ENCODE results near the gene BID. TPM values are rescaled to one million over a fixed set of nuclear protein-coding genes. Genes with fewer than 3 reads are reported as not detected.
A peak's percentile ranks its signal among the peaks of the same experiment; 100 is the strongest.

Gene BID
- total RNA-seq, 4 donors from 2014 or later, result 5.1 to 23.7 (median 9.8) TPM

DNA sequence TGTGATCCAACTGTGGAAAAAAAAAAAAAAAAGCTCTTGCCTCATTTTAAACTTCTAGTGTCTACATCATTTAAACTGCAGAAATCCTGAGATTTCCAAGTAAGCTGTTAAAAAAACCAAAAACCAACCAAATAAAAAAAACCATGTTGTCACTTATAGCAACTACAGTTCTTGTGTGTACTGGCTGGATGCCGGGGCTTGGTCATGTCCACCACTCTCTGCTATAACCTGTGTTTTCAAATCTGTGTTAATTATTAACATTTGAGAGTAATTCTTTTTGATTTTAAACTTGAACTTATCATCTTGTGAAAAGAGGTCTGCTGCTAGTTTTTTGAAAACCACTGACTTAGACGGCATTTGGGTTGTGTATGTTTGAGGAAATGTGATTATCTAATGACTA is 32.2 kb upstream of the BID start:
- TF ChIP-seq, protein P1, sequence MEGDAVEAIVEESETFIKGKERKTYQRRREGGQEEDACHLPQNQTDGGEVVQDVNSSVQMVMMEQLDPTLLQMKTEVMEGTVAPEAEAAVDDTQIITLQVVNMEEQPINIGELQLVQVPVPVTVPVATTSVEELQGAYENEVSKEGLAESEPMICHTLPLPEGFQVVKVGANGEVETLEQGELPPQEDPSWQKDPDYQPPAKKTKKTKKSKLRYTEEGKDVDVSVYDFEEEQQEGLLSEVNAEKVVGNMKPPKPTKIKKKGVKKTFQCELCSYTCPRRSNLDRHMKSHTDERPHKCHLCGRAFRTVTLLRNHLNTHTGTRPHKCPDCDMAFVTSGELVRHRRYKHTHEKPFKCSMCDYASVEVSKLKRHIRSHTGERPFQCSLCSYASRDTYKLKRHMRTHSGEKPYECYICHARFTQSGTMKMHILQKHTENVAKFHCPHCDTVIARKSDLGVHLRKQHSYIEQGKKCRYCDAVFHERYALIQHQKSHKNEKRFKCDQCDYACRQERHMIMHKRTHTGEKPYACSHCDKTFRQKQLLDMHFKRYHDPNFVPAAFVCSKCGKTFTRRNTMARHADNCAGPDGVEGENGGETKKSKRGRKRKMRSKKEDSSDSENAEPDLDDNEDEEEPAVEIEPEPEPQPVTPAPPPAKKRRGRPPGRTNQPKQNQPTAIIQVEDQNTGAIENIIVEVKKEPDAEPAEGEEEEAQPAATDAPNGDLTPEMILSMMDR (IDR thresholded peaks at IDR 0.05 in 4 of 5, conservative IDR thresholded peaks at IDR 0.05 in 1 of 5), result no peak
- TF ChIP-seq POLR2A (IDR thresholded peaks at IDR 0.05), result no peak
- Histone ChIP-seq H3K27ac (peak overlapping the region in 3 of 4 donors; percentile 77 to 85 (median 84)), H3K27me3 (no peaks in the 10 kb centered on the region), H3K36me3 (peaks cover 0 to 6% of the 10 kb centered on the region in 2 donors), H3K4me3 (no peak overlapping the region), H3K4me1 (peaks cover 21 to 22% of the 10 kb centered on the region in 2 donors), H3K9me3 (no peaks in the 10 kb centered on the region)
- DNase-seq (no peak), ATAC-seq (no peak)
- in situ Hi-C loops (cut with MboI; ENCODE audit: low sequenced_read_pairs in 4 of 4), result no loop called here
- intact Hi-C loops (cut with DNase I; ENCODE audit: low total_unique reads), result no loop called here

DNA sequence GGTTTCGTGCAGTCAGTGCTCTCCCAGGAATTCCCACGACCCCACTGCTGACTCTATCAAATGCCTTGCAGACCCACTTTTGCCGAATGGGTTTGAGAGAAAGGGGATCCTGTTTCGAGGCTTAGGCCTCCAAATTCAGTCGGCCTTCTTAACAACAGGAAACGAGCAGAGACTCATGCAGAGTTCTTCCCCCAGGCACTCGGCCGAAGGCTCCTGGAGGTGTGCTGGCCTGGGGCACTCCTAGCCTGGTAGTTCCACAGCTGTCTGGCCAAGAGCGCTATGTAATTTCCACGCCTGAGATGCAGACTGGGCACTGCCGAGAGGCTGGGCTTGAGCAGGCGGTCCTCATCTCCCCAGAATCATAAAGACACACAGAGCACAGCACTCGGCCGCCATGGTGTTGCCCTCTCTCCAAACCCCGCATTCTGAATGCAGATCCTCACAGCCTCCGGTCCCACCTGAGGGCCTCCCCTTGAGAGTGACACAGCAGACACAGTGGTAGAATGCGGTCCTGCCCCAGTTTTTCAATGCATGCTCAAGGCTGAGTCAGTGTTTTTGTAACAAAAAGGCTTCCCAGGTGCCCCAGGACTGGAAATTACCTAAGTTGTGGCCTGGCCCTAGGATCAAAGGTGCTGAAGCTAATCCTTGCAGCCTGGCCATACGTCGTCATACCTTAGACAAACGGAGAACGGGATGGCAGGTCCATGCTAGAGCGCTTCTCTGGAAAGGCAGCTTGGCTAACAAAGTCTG is 30.2 kb upstream of the BID start:
- in situ Hi-C loops (cut with MboI; ENCODE audit: low sequenced_read_pairs in 4 of 4), result no loop called here

DNA sequence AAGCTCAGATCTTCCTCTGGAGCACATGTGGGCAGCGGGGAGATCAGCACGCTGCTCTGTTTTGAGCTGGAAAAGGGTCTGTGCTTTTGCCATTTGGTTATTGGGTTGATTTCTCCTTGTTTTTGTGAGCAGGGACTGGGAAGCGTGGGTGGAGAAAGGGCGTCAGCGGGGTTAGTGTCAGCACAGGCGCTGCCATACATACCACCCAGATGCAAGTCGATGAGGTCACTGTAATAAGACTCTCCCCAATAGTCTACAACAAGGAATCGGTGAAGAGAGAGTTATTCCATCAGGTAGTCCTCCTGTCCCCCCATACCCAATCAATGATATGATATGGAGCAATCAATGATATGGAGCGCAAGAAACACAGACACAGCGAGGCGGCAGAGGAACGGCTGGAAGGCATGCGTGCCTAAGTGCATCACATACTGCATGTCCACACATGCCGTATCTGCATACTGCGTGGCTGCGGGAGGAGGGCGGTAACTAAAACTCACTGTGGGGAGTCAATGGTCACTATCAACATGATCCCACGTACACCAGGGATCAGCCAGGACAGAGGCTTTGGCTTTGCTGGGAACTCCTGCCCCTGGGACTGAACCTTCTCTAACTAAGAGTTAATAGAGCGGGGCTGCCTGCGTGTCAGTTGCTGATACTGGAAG is 29.5 kb upstream of the BID start:
- ATAC-seq (no peak), DNase-seq (no peak)
- H3K4me1 ChIP-seq, result peaks cover 20 to 21% of the 10 kb centered on the region in 2 donors
- TF ChIP-seq, protein P1 (IDR thresholded peaks at IDR 0.05 in 4 of 5, conservative IDR thresholded peaks at IDR 0.05 in 1 of 5), result no peak
- TF ChIP-seq POLR2A (IDR thresholded peaks at IDR 0.05), result no peak
- no peaks in the 10 kb centered on the region for H3K27me3 ChIP-seq
- no peaks in the 10 kb centered on the region for H3K9me3 ChIP-seq
- in situ Hi-C loops (cut with MboI; ENCODE audit: low sequenced_read_pairs in 4 of 4) (no loop called here), intact Hi-C loops (cut with DNase I; ENCODE audit: low total_unique reads) (no loop called here)
- no peak overlapping the region for H3K27ac ChIP-seq
- no peak overlapping the region for H3K4me3 ChIP-seq
- H3K36me3 ChIP-seq, result no peaks in the 10 kb centered on the region

More for the DNA sequence above, 30.2 kb upstream of the BID start:
- no peak overlapping the region for H3K27ac ChIP-seq
- ATAC-seq, result no peak
- intact Hi-C loops (cut with DNase I; ENCODE audit: low total_unique reads), result no loop called here
- no peak for DNase-seq
- no peak overlapping the region for H3K4me3 ChIP-seq
- TF ChIP-seq POLR2A (IDR thresholded peaks at IDR 0.05), result no peak
- TF ChIP-seq, protein P1 (IDR thresholded peaks at IDR 0.05 in 4 of 5, conservative IDR thresholded peaks at IDR 0.05 in 1 of 5), result no peak
- H3K36me3 ChIP-seq, result no peaks in the 10 kb centered on the region
- no peaks in the 10 kb centered on the region for H3K9me3 ChIP-seq
- peaks cover 21 to 22% of the 10 kb centered on the region in 2 donors for H3K4me1 ChIP-seq
- no peaks in the 10 kb centered on the region for H3K27me3 ChIP-seq

DNA sequence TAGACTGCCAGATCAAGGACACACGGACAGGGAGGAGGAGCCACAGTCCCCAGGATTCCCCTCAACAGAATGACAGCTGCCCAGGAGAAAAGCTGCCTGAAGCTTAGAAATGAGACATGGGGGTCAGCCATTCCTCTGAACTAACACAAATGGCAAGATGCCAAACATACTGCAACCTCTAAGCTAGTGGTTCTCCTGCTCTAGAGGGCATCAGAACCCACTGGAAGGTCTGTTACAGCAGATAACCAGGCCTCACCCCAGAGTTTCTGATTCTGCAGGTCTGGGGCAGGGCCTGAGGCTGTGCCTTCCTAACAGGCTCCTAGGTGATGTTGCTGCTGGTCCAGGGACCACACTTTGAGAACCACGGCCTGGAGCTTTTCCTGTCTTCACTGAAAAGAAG is 28.6 kb upstream of the BID start:
- Histone ChIP-seq H3K9me3 (no peaks in the 10 kb centered on the region), H3K4me1 (peaks cover 11 to 12% of the 10 kb centered on the region in 2 donors), H3K27me3 (no peaks in the 10 kb centered on the region), H3K36me3 (no peaks in the 10 kb centered on the region), H3K27ac (no peak overlapping the region), H3K4me3 (no peak overlapping the region)
- TF ChIP-seq, protein P1 (IDR thresholded peaks at IDR 0.05 in 4 of 5, conservative IDR thresholded peaks at IDR 0.05 in 1 of 5), result no peak
- TF ChIP-seq POLR2A (IDR thresholded peaks at IDR 0.05), result no peak
- intact Hi-C loops (cut with DNase I; ENCODE audit: low total_unique reads) (no loop called here), in situ Hi-C loops (cut with MboI; ENCODE audit: low sequenced_read_pairs in 4 of 4) (no loop called here)
- DNase-seq (no peak), ATAC-seq (no peak)

Measured in gastrocnemius medialis (tissue), 4 donors.